Pericardium fibroblast (primary cell): Measurements from ENCODE around the gene C1orf56. TPM values are rescaled to one million over a fixed set of nuclear protein-coding genes. Genes with fewer than 3 reads are reported as not detected.

Source experiments
- total RNA-seq: library from RNA; depleted of rRNA; stranded (reverse); fragments of >200 nt; gene quantifications from 2 replicates; pipeline ENCODE4 v1.2.3, GENCODE V29; 2015

Gene C1orf56, protein sequence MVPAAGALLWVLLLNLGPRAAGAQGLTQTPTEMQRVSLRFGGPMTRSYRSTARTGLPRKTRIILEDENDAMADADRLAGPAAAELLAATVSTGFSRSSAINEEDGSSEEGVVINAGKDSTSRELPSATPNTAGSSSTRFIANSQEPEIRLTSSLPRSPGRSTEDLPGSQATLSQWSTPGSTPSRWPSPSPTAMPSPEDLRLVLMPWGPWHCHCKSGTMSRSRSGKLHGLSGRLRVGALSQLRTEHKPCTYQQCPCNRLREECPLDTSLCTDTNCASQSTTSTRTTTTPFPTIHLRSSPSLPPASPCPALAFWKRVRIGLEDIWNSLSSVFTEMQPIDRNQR
- 2.2 and 7.0 TPM in 2 replicates for total RNA-seq

GRCh38 chr1:151047591-151047924, at the start of gene C1orf56:
Gene C1orf56, plus strand, starts transcription at chr1:151047751. Its CDS starts 97 bp downstream, at chr1:151047848.

GRCh38 chr1:151006327-151007052, 41.1 kb upstream of the C1orf56 start, which contains the start of gene MINDY1:
Gene MINDY1, minus strand, starts transcription at chr1:151006902. Its CDS starts 4,285 bp downstream, at chr1:151002617.

DNA sequence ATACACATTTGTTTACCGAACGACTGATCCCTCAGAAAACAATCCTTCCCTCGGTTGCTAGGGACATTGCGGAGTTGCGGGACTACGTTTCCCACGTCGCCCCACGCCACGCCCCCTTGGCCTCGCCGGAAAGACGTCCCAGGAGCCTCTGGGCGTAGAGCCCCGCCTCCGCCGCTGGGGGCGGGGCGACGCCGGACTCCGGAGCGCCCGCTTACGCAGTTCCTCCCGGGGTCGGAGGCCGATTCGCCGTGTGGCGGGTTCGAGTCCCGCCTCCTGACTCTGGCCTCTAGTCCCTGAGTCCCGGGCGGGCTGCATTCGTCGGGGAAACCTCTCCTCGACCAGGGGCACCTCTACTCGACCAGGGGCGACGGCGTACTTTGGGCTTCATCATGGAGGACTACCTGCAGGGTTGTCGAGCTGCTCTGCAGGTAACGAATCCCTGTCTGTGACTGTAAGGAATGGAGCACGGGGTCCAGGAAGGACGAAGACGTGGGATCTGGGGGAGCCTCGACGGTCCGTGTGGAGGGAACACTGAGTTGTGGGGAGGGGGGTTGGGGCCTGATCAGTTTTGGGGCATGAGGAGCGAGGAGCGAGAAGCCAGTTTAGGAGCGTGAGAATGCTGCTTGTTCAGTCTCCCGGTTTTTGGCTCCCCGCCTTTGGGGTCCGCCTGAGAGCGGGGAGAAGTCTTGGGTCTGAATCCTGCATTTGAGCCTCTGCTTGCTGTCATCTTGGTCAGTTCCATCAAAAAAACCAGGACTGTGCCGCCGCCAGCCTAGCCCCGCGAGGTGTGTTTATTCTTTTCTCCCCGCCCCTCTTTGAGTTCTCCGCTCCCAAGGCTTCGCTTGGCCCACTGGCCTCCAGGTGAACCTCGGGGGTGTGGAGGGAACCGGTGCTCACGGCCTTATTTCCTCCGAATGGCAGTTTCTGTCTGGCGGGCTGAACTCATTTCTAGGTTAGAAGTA, 39.0 kb upstream of the C1orf56 start, which contains the start of gene PRUNE1:
Gene PRUNE1, plus strand, starts transcription at position 206 of the 962 bp plus-strand sequence. Its CDS starts 184 bp downstream, at position 390.

GRCh38 chr1:151036356-151036755, 11.2 kb upstream of the C1orf56 start, which contains the start of gene BNIPL:
Gene BNIPL, plus strand, starts transcription at chr1:151036586. Its CDS starts 140 bp downstream, at chr1:151036726.

DNA sequence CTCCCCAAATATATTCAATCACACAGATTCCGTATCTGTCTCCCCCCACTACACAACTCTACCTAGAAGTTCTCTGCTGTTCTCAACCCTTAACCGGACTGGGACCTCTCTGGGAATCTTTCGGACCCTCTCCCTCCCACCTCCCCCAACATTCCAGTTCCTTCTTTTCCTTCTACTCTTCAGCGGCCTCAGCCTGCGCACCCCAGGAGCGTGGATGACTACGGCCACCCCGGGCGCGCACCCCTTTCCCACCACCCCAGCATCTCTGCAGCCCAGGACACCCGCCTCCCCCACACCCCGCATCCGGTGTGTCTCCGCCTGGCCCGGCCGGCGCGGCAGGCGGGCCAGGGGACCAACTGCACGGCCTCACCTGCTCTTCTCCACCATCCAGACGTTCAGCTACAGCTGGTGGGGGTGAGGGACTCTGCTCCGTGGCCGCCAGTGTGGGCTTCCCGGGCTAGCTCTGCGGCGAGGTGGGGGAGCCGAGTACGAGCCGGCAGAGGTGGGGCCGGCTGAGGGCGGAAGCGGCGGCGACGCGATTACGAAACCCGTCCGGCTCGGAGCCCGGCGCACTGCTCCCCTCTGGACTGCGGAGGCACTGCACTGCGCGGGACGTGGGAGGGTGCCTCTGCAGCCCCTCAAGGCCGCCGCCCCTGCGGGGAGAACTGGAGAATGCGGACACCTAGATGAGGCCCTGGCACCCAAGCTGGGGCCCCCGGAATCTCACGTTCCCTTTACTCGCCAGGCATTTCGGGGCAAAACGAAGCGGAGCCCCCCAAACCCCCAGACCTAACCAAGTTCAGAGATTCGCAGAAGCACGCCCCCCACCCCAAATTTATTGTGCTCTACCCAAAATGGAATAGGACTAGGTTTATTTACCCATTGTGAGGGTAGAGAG, 11.8 kb downstream of the C1orf56 start, which contains the start of gene CDC42SE1:
Gene CDC42SE1, minus strand, starts transcription at position 514 of the 898 bp plus-strand sequence. CDS start 3,892 bp downstream, outside the sequence.

DNA sequence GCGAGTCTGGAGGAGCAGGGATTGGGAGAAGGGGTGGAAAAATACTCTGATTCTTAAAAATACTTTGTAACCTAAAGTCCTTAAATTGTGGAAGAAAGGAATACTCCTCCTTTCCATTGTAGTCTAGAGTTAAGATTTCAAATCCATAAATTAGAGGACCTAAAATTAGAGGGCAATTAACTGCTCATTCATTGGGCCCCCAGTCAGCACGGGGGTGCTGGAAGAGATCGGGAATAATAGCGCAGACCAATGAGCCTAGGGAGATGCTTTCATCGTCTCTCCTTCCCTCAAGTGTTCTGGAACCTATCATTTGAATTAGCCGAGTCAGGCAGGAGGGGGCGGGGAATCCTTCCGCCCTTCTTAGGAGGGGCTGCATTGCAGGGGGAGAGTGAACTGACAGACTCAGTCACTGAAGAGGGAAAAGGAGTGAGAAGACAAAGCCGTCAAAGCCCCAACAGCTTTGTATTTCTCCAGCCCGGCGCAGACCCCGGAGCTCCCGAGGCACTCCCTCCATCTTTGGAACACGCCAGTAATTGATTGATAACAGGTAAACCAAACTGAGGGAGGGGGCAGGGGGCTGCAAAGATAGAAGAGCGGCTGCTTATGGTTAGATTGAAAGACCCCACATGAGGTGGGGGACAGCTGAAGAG, 12.6 kb downstream of the C1orf56 start, which contains the start of gene MLLT11:
Gene MLLT11, plus strand, starts transcription at position 391 of the 650 bp plus-strand sequence. CDS start 6,828 bp downstream, outside the sequence.

DNA sequence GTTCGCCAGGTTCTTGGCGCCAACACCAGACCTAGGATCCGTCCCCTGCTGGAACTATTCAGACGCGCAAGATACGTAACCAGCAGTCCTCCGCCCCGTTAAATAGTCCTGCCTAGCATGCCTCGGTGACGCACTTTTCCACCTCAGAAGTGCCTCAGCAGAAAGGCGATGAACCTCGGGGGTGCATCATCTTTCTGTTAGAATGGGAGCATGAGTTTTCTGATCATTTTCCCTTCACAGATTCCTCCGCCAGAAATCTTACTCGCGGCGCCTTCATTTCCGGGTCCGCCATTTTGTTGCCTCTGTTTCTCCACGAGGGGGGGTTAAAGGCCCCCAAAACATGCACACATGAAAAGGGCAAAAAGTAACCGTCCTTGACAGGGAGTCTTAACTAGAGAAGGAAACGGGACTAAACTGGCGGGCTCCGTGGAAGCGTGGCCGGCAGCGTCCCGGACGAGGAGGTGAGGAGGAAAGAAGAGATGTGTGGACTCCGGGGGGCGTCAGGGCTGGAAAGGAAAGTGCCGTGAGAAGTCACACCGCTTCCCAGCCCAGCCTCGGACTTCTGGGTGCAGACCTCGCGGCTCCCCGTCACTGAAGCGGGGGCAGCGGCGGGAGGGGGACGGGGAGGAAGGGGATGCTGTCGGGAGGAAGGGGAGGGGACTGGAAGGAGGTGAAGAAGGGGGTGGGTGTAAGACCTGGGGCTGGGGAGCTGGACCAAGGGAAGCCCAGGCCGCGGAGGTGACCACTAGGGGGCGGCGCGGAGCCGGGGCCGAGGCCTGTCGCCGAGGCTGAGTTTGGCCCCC, 23.1 kb downstream of the C1orf56 start, which contains the start of gene GABPB2:
Gene GABPB2, plus strand, starts transcription at position 288 of the 803 bp plus-strand sequence. CDS start 17,429 bp downstream, outside the sequence.

Other genes with a start within 250 kb of the C1orf56 start
- 31.5 and 94.4 TPM in 2 replicates for gene CTSK, start 239.5 kb upstream of the C1orf56 start, total RNA-seq
- gene ARNT, start 171.2 kb upstream of the C1orf56 start, total RNA-seq, result 27.7 and 30.5 TPM in 2 replicates
- not detected in 2 replicates for gene CTXND2, start 160.6 kb upstream of the C1orf56 start, total RNA-seq
- 16.7 and 21.9 TPM in 2 replicates for gene SETDB1, start 121.4 kb upstream of the C1orf56 start, total RNA-seq
- 103 and 129 TPM in 2 replicates for gene CERS2, start 72.9 kb upstream of the C1orf56 start, total RNA-seq
- gene ANXA9, start 65.5 kb upstream of the C1orf56 start, total RNA-seq, result 0.26 and 1.2 TPM in 2 replicates
- 6.8 and 9.7 TPM in 2 replicates for gene MINDY1, start 40.8 kb upstream of the C1orf56 start, total RNA-seq
- gene PRUNE1, start 39.3 kb upstream of the C1orf56 start, total RNA-seq, result 19.8 and 23.5 TPM in 2 replicates
- gene BNIPL, start 11.2 kb upstream of the C1orf56 start, total RNA-seq, result 0.17 TPM in 1 of 2 replicates, not detected in the other
- 20.0 and 46.1 TPM in 2 replicates for gene CDC42SE1, start 11.9 kb downstream of the C1orf56 start, total RNA-seq
- gene MLLT11, start 12.6 kb downstream of the C1orf56 start, total RNA-seq, result 2.6 TPM in 2 replicates
- 4.6 and 9.2 TPM in 2 replicates for gene GABPB2, start 23.0 kb downstream of the C1orf56 start, total RNA-seq
- gene SEMA6C, start 98.9 kb downstream of the C1orf56 start, total RNA-seq, result 3.2 and 3.7 TPM in 2 replicates
- gene TNFAIP8L2, start 108.9 kb downstream of the C1orf56 start, total RNA-seq, result not detected in 2 replicates
- gene LYSMD1, start 118.2 kb downstream of the C1orf56 start, total RNA-seq, result 11.0 and 15.9 TPM in 2 replicates
- gene SCNM1, start 118.4 kb downstream of the C1orf56 start, total RNA-seq, result 22.2 and 36.9 TPM in 2 replicates
- gene TMOD4, start 128.2 kb downstream of the C1orf56 start, total RNA-seq, result not detected in 2 replicates
- 29.2 and 32.4 TPM in 2 replicates for gene VPS72, start 142.4 kb downstream of the C1orf56 start, total RNA-seq
- 45.9 and 52.9 TPM in 2 replicates for gene PIP5K1A, start 150.8 kb downstream of the C1orf56 start, total RNA-seq
- gene PSMD4, start 207.0 kb downstream of the C1orf56 start, total RNA-seq, result 119 and 132 TPM in 2 replicates
- gene ZNF687, start 234.5 kb downstream of the C1orf56 start, total RNA-seq, result 13.2 and 17.6 TPM in 2 replicates